ENCODE results near the gene SNX12.

The SNX12 gene

DNA sequence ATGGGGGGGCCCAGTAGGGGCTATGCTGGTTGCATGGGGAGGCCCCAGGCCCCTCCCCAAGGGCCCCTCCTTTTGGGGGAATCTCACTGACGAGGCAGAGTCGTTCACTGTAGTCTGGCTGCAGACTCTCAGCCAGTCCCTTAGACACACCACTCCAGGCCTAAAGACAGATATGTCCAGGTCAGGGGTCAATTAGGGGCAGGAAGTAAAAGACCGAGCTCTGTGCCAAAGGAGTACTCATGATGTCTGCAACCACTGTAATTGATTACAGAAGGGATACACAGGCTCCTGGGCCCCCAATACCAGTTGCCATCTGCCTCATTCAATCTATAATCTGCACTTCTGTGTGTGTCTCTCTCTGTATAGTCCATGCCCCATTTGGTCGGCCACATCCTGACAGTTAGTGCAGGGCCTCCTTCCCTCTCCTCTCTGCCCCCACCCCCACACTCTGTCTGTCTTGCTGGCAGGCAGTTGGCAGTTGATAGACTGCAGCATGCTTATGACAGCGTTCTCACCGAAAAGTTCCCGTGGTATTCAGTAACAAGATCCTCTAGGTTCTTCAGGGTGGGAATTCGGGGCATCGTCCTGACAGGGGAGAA is 39.7 kb upstream of the SNX12 start:
- no peak overlapping the region for H3K27ac ChIP-seq
- no peak overlapping the region for H3K4me3 ChIP-seq (ENCODE audit: low read depth, low read length)
- in situ Hi-C loops (cut with HindIII; ENCODE audit: low pct_ligation_motif_present, low sequenced_read_pairs), result no loop called here
- TF ChIP-seq, protein P1, sequence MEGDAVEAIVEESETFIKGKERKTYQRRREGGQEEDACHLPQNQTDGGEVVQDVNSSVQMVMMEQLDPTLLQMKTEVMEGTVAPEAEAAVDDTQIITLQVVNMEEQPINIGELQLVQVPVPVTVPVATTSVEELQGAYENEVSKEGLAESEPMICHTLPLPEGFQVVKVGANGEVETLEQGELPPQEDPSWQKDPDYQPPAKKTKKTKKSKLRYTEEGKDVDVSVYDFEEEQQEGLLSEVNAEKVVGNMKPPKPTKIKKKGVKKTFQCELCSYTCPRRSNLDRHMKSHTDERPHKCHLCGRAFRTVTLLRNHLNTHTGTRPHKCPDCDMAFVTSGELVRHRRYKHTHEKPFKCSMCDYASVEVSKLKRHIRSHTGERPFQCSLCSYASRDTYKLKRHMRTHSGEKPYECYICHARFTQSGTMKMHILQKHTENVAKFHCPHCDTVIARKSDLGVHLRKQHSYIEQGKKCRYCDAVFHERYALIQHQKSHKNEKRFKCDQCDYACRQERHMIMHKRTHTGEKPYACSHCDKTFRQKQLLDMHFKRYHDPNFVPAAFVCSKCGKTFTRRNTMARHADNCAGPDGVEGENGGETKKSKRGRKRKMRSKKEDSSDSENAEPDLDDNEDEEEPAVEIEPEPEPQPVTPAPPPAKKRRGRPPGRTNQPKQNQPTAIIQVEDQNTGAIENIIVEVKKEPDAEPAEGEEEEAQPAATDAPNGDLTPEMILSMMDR (IDR thresholded peaks at IDR 0.05; ENCODE audit: low read depth, low read length, missing control alignments), result no peak
- no peaks in the 10 kb centered on the region for H3K36me3 ChIP-seq (replicated peaks)
- DNase-seq, result no peak
- no peaks in the 10 kb centered on the region for H3K27me3 ChIP-seq (replicated peaks)

DNA sequence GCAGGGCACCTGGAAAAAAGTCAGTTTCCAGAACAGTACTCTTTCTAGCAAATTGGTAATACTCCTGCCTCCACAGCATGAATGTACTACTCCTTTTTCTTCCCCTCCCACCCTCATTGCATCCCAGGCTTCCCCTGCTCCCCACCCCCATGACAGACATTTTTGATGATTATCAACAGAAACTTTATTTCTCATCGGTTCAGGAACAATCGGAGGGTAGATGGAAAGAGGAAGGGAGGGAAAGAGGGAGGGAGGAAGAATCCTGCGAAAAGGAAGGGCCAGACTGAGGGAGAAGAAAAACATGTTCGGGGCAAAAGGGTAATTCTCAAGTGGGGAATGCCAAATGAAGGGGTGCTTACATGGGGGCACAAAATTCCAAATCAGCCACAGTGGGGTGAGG is 39.1 kb upstream of the SNX12 start:
- in situ Hi-C loops (cut with HindIII; ENCODE audit: low pct_ligation_motif_present, low sequenced_read_pairs), result no loop called here
- TF ChIP-seq, protein P1 (IDR thresholded peaks at IDR 0.05; ENCODE audit: low read depth, low read length, missing control alignments), result no peak
- Histone ChIP-seq H3K27me3 (replicated peaks) (no peaks in the 10 kb centered on the region), H3K36me3 (replicated peaks) (no peaks in the 10 kb centered on the region), H3K27ac (no peak overlapping the region), H3K4me3 (ENCODE audit: low read depth, low read length) (no peak overlapping the region)
- DNase-seq, result no peak

DNA sequence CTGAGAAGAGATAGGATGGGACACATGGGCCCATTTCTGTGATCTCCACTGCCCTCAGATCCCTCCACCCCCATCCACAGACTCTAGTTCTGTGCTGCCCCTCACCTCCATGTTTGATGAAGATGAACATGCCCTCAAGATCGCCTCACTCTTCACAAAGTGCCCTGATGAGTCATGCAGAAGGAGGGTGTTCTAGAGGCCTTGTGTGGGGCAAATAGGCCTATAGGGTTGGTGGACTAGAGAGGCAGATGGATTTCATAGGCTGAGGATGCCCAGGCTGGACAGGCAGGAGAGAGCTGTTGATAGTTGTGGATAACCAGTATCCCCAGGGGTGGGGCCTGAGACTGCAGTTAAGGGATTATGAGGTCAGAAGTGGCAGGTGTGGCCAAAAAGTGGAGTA is 38.3 kb upstream of the SNX12 start, which contains the start of gene CXorf65:
Gene CXorf65 (minus strand): TSS at position 314 of the 400 bp plus-strand sequence. CDS start 184 bp downstream, at position 130.
- H3K36me3 ChIP-seq (replicated peaks), result no peaks in the 10 kb centered on the region
- H3K27ac ChIP-seq, result no peak within 1 kb of the TSS
- DNase-seq, result no peak
- no peaks in the 10 kb centered on the region for H3K27me3 ChIP-seq (replicated peaks)
- H3K4me3 ChIP-seq (ENCODE audit: low read depth, low read length), result no peak within 1 kb of the TSS
- TF ChIP-seq, protein P1 (IDR thresholded peaks at IDR 0.05; ENCODE audit: low read depth, low read length, missing control alignments), result no peak
- in situ Hi-C loops (cut with HindIII; ENCODE audit: low pct_ligation_motif_present, low sequenced_read_pairs), result no loop called here

DNA sequence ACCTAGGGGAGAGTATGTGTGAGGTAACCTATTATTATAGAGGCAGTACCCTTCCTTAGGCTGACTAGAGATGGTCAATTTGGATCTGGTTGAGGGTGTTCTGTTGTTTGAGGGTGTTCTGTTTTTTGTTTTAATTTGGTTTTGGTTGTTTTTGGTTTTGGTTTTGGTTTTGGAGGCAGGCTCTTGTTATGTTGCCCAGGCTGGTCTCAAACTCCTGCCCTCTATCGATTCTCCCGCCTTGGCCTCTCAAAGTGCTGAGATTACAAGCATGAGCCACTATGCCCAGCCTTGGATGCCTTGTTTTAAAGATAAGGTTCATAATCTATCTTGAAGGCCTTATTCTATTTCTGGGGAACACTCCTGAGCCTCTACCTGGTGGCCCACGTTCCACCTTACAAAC is 37.5 kb upstream of the SNX12 start:
- H3K4me3 ChIP-seq (ENCODE audit: low read depth, low read length), result no peak overlapping the region
- in situ Hi-C loops (cut with HindIII; ENCODE audit: low pct_ligation_motif_present, low sequenced_read_pairs), result no loop called here

DNA sequence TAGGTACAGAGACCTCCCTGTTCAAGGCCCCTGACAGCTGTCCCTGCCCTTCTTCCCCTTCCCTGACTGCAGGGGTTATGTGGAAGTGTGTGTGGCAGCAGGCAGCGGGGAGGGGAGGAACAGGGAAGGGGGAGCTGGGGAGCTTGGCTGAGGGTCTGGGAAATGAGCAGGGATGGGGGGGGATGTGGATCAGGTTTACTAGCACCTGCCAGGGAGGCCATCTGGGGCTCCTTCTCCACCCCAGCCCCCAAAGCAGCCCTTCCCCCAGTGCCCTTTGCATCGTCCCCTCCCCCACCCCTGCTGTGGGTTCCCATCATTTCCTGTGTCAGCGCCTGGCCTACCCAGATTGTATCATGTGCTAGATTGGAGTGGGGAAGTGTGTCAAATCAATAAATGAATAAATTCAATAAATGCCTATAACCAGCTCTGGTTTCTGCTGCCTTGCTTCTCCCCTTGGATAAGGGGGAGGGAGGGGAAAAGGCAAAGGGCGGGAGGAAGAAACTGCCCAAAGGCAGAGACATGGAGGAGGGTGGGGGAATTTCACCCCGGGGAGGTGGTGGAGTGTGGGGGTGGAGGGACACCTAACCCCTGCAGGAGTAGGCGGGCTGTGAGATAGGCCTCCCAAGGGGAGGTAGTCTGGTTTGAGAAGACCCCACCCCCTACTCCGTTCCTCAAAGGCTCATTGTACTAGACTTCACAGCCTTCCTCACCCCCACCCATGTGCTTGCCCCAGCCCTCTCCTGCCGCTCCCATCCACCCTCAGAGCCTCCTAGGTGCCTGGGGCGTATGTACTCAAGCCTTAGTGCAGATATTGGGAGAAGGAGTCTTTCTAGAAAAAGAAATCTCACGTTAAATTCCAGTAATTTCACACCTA is 35.2 kb upstream of the SNX12 start:
- Histone ChIP-seq H3K27ac (no peak overlapping the region), H3K36me3 (replicated peaks) (no peaks in the 10 kb centered on the region), H3K4me3 (ENCODE audit: low read depth, low read length) (no peak overlapping the region), H3K27me3 (replicated peaks) (no peaks in the 10 kb centered on the region)
- in situ Hi-C loops (cut with HindIII; ENCODE audit: low pct_ligation_motif_present, low sequenced_read_pairs), result no loop called here
- DNase-seq, result no peak
- TF ChIP-seq, protein P1 (IDR thresholded peaks at IDR 0.05; ENCODE audit: low read depth, low read length, missing control alignments), result no peak

More for the DNA sequence above, 37.5 kb upstream of the SNX12 start:
- H3K27ac ChIP-seq, result no peak overlapping the region
- TF ChIP-seq, protein P1 (IDR thresholded peaks at IDR 0.05; ENCODE audit: low read depth, low read length, missing control alignments), result no peak
- H3K36me3 ChIP-seq (replicated peaks), result no peaks in the 10 kb centered on the region
- no peaks in the 10 kb centered on the region for H3K27me3 ChIP-seq (replicated peaks)
- no peak for DNase-seq

All from brain microvascular endothelial cell (primary cell).